HepG2 (cell line): ENCODE results near the gene CYBC1. TPM values are rescaled to one million over a fixed set of nuclear protein-coding genes. Genes with fewer than 3 reads are reported as not detected.

ENCODE experiments used
- AHR ChIP-seq: IDR thresholded peaks from 2 replicates; pipeline ENCODE4 v1.6.1; 2018; ENCODE audit warnings: missing genetic modification reagents, missing compliant biosample characterization
- CENPBD1 ChIP-seq: sonication (generic); formaldehyde crosslinking; IDR thresholded peaks from 2 replicates; pipeline ENCODE4 v1.8.0; 2022; ENCODE audit warnings: missing genetic modification reagents, low read depth, mild to moderate bottlenecking, borderline replicate concordance
- HMGXB4 ChIP-seq, 2 experiments: sonication (generic) in 1 of 2; formaldehyde crosslinking in 1 of 2; IDR thresholded peaks; 2 replicates each; pipeline versions ENCODE4 v1.4.0 to v1.6.1; 2018 to 2020; ENCODE audit warnings: missing genetic modification reagents in 2 of 2, borderline replicate concordance in 1 of 2, low read depth in 1 of 2, mild to moderate bottlenecking in 1 of 2, missing biosample characterization in 1 of 2
- HOXA3 ChIP-seq: sonication (generic); formaldehyde crosslinking; IDR thresholded peaks from 2 replicates; pipeline ENCODE4 v1.5.0; 2020; ENCODE audit warnings: missing genetic modification reagents
- IKZF5 ChIP-seq: IDR thresholded peaks from 2 replicates; pipeline ENCODE4 v1.6.1; 2018; ENCODE audit warnings: missing genetic modification reagents, mild to moderate bottlenecking, missing compliant biosample characterization
- ISX ChIP-seq: sonication (generic); formaldehyde crosslinking; conservative IDR thresholded peaks from 2 replicates; pipeline ENCODE4 v1.5.0; 2020; ENCODE audit warnings: missing genetic modification reagents
- RAD21 ChIP-seq: fragments of 450-650 bp; formaldehyde crosslinking; IDR thresholded peaks from 2 replicates; pipeline ENCODE4 v1.5.0; 2020; ENCODE audit warnings: mild to moderate bottlenecking
- RXRB ChIP-seq: IDR thresholded peaks from 2 replicates; pipeline ENCODE4 v1.6.1; 2016; ENCODE audit warnings: borderline replicate concordance, missing genetic modification reagents, missing compliant biosample characterization
- ZFP36L1 ChIP-seq: sonication (generic); formaldehyde crosslinking; IDR thresholded peaks from 2 replicates; pipeline ENCODE4 v1.8.0; 2022; ENCODE audit warnings: mild to moderate bottlenecking, missing genetic modification reagents, moderate library complexity
- ZMYM2 ChIP-seq: sonication (generic); formaldehyde crosslinking; IDR thresholded peaks from 2 replicates; pipeline ENCODE4 v1.8.0; 2022; ENCODE audit warnings: mild to moderate bottlenecking, missing genetic modification reagents
- ZNF24 ChIP-seq: fragments of 450-650 bp; IDR thresholded peaks from 2 replicates; pipeline ENCODE4 v1.6.1; 2017; ENCODE audit warnings: antibody characterized with exemption, mild to moderate bottlenecking
- ZNF597 ChIP-seq: sonication (generic); formaldehyde crosslinking; IDR thresholded peaks from 2 replicates; pipeline ENCODE4 v1.5.0; 2020; ENCODE audit warnings: missing genetic modification reagents
- ZSCAN5A ChIP-seq: sonication (generic); formaldehyde crosslinking; IDR thresholded peaks from 2 replicates; pipeline ENCODE4 v1.8.0; 2022; ENCODE audit warnings: mild to moderate bottlenecking, missing genetic modification reagents, borderline replicate concordance
- polyA plus RNA-seq, 8 experiments: library from polyadenylated mRNA; depleted of rRNA in 3 of 8; stranded (reverse) in 7 of 8; unstranded in 1 of 8; fragments of >200 nt; fragmentation: Illumina TruSeq in 4 of 8; extraction: Trizol in 4 of 8; gene quantifications; 2 replicates each; pipeline versions ENCODE4 v1.2.1 to v1.2.3, GENCODE V29; 2011 to 2016; ENCODE audit warnings: low read depth in 4 of 8, missing spikeins in 1 of 8, mixed read lengths in 1 of 8; ENCODE audit not compliant: insufficient read depth in 1 of 8
- total RNA-seq, 5 experiments: library from RNA; depleted of rRNA; stranded (reverse); fragments of >200 nt; fragmentation: Illumina TruSeq; extraction: Trizol; gene quantifications; 2 replicates each; pipeline ENCODE4 v1.2.3, GENCODE V29; 2016; ENCODE audit warnings: low read depth in 1 of 5
- TF ChIP-seq, protein P1 (sequence below): sonication (generic); formaldehyde crosslinking; IDR thresholded peaks from 2 replicates; pipeline ENCODE4 v1.4.0; 2020; ENCODE audit warnings: low read depth, missing genetic modification reagents
- TF ChIP-seq, protein P2 (sequence below): sonication (generic); formaldehyde crosslinking; IDR thresholded peaks from 2 replicates; pipeline ENCODE4 v1.4.0; 2020; ENCODE audit warnings: missing genetic modification reagents

The CYBC1 gene
- total and polyA plus RNA-seq, 2 of the 13 experiments (the other 11 are each of a cell fraction or from before 2014, with no cell fraction given) = 43.4 to 44.1 TPM

DNA sequence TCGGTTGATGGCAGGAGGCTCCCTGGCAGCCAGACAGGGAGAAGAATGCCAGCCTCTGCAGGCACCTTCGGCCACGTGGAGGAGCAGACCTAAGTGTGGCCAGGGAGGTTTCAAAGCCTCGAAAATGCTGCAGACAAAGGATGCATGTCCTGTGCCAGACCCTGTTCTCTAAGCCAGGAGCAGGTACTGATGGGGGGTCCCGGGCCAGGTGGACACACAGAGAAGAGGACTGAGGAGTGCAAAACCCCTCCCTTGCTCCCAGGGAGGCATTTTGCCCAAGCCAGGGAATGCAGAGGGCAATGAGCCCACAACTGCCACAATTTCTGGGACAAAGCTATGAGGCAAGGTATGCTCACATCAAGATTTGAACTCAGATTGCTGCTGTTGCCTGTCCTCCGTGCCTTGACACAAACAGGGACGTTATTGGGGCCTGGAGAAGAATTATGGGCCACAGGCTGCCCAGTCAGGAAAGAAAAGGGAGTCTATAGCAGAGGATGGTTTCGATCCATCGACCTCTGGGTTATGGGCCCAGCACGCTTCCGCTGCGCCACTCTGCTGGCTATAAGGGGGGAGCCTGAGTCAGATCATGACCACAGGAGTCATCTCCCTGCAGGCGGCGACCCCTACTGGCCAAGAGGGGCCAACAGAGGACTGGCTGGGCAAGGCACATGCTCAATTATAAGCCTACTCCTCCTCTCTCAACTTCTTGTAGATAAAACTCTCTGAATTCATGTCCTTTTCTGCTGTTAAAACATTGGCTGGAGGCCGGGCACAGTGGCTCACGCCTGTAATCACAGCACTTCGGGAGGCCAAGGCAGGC lies 43.9 kb upstream of the CYBC1 start (continued):
- TF ChIP-seq ZNF597 = no peak
- TF ChIP-seq AHR (CRISPR knock-in tag) = no peak; the same call in none of the 2 replicates
- TF ChIP-seq, protein P1, sequence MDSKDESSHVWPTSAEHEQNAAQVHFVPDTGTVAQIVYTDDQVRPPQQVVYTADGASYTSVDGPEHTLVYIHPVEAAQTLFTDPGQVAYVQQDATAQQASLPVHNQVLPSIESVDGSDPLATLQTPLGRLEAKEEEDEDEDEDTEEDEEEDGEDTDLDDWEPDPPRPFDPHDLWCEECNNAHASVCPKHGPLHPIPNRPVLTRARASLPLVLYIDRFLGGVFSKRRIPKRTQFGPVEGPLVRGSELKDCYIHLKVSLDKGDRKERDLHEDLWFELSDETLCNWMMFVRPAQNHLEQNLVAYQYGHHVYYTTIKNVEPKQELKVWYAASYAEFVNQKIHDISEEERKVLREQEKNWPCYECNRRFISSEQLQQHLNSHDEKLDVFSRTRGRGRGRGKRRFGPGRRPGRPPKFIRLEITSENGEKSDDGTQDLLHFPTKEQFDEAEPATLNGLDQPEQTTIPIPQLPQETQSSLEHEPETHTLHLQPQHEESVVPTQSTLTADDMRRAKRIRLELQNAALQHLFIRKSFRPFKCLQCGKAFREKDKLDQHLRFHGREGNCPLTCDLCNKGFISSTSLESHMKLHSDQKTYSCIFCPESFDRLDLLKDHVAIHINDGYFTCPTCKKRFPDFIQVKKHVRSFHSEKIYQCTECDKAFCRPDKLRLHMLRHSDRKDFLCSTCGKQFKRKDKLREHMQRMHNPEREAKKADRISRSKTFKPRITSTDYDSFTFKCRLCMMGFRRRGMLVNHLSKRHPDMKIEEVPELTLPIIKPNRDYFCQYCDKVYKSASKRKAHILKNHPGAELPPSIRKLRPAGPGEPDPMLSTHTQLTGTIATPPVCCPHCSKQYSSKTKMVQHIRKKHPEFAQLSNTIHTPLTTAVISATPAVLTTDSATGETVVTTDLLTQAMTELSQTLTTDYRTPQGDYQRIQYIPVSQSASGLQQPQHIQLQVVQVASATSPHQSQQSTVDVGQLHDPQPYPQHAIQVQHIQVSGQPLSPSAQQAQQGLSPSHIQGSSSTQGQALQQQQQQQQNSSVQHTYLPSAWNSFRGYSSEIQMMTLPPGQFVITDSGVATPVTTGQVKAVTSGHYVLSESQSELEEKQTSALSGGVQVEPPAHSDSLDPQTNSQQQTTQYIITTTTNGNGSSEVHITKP = peak; percentile 59
- TF ChIP-seq HOXA3 (CRISPR knock-in tag) = peak; percentile 91
- TF ChIP-seq IKZF5 (CRISPR knock-in tag) = peak; percentile 95
- TF ChIP-seq, protein P2, sequence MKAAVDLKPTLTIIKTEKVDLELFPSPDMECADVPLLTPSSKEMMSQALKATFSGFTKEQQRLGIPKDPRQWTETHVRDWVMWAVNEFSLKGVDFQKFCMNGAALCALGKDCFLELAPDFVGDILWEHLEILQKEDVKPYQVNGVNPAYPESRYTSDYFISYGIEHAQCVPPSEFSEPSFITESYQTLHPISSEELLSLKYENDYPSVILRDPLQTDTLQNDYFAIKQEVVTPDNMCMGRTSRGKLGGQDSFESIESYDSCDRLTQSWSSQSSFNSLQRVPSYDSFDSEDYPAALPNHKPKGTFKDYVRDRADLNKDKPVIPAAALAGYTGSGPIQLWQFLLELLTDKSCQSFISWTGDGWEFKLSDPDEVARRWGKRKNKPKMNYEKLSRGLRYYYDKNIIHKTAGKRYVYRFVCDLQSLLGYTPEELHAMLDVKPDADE (CRISPR knock-in tag) = peak; percentile 81; the same call in 1 of the 2 replicates
- peak; percentile 82 for TF ChIP-seq RAD21 (CRISPR knock-in tag)
- peak; percentile 100 for TF ChIP-seq HMGXB4 (CRISPR knock-in tag; IDR thresholded peaks at IDR 0.05; ENCODE audit: borderline replicate concordance in 1 of 2, low read depth in 1 of 2)
- 0 out of 2 replicates have a peak, but pooled peaks have one; percentile 57 for TF ChIP-seq ZFP36L1
- TF ChIP-seq RXRB (CRISPR knock-in tag) = peak; percentile 81
- peak; percentile 36; the same call in 1 of the 2 replicates for TF ChIP-seq ZSCAN5A (CRISPR knock-in tag)
- TF ChIP-seq ISX (CRISPR knock-in tag) = no peak
- peak; percentile 100 for TF ChIP-seq ZNF24
- no peak for TF ChIP-seq CENPBD1
- peak; percentile 93 for TF ChIP-seq ZMYM2 (CRISPR knock-in tag)
